ENCODE measurements around the gene COL6A3. TPM values are rescaled to one million over a fixed set of nuclear protein-coding genes. Genes with fewer than 3 reads are reported as not detected.
A peak's percentile ranks its signal among the peaks of the same experiment; 100 is the strongest.

The COL6A3 gene
- polyA plus RNA-seq, 3 donors, result not detected

- peaks cover 0 to 2% (median 0%) of the 10 kb centered on the region in 7 donors for H3K9me3 Mint-ChIP-seq
- no peaks in the 10 kb centered on the region for H3K36me3 ChIP-seq (replicated peaks in 1 of 2; ENCODE audit: control insufficient read depth in 1 of 2, insufficient read depth in 2 of 2, low read length in 2 of 2)
- no peaks in the 10 kb centered on the region for H4K20me1 ChIP-seq (ENCODE audit: insufficient read depth, low read length)
- no peak overlapping the region for H3K9ac ChIP-seq (ENCODE audit: insufficient read depth, low read length, poor library complexity, severe bottlenecking)
- peak; percentile 23 to 44 (median 33) for DNase-seq
- peaks cover 5% of the 10 kb centered on the region for H3K4me1 Mint-ChIP-seq
- intact Hi-C loops (cut with micrococcal nuclease), result loop anchor here (5.0 kb wide), 3 partner anchors 51 to 151 kb away; no protein-coding TSS in a partner anchor
- peak overlapping the region in 1 of 2 donors; percentile 50 for H3K4me3 Mint-ChIP-seq
- peak; percentile 79 for TF ChIP-seq CTCF (IDR thresholded peaks at IDR 0.05)
- no peaks in the 10 kb centered on the region for H3K9me3 ChIP-seq (replicated peaks in 1 of 2; ENCODE audit: control insufficient read depth in 1 of 2, insufficient read depth in 1 of 2, low read length in 2 of 2)
- peaks cover 9 to 26% (median 15%) of the 10 kb centered on the region in 3 donors for H3K27me3 Mint-ChIP-seq (ENCODE audit: low read depth in 3 of 3)
- no peak overlapping the region for H3K4me3 ChIP-seq (replicated peaks in 1 of 3; ENCODE audit: low read depth in 2 of 3, low read length in 3 of 3)
- no peaks in the 10 kb centered on the region for H3K79me2 ChIP-seq (ENCODE audit: insufficient read depth, low read length)
- peak overlapping the region; percentile 48 for H2AFZ ChIP-seq (ENCODE audit: insufficient read depth, low read depth, low read length, poor library complexity, severe bottlenecking)
- no peak overlapping the region for H3K27ac Mint-ChIP-seq
- no peak overlapping the region for H3K4me2 ChIP-seq (replicated peaks; ENCODE audit: extremely low read depth, low read length, poor library complexity, severe bottlenecking)
- H3K4me1 ChIP-seq (ENCODE audit: control insufficient read depth in 1 of 2, insufficient read depth in 2 of 2, low read length in 2 of 2), result peaks cover 0 to 6% of the 10 kb centered on the region in 2 donors
- H3K27me3 ChIP-seq (ENCODE audit: control insufficient read depth in 2 of 2, insufficient read depth in 2 of 2, low read length in 2 of 2), result peaks cover 0 to 3% of the 10 kb centered on the region in 2 donors
- 25% methylated on average over 18 of the region's 23 CpGs for WGBS (ENCODE audit: insufficient coverage)
- no peak overlapping the region for H3K27ac ChIP-seq (ENCODE audit: low read depth in 1 of 2, low read length in 2 of 2)
- H3K36me3 Mint-ChIP-seq, result no peaks in the 10 kb centered on the region
Observed at GRCh38 chr2:237421542-237422116, 7.7 kb upstream of the COL6A3 start.

GRCh38 chr2:237418300-237418699 lies 4.3 kb upstream of the COL6A3 start:
- Mint-ChIP-seq H3K36me3 (no peaks in the 10 kb centered on the region), H3K4me1 (peaks cover 5% of the 10 kb centered on the region), H3K27ac (no peak overlapping the region), H3K9me3 (peaks cover 0 to 2% (median 0%) of the 10 kb centered on the region in 7 donors), H3K4me3 (no peak overlapping the region), H3K27me3 (ENCODE audit: low read depth in 3 of 3) (peaks cover 7 to 27% (median 27%) of the 10 kb centered on the region in 3 donors)
- TF ChIP-seq CTCF (IDR thresholded peaks at IDR 0.05), result no peak
- intact Hi-C loops (cut with micrococcal nuclease), result no loop called here
- Histone ChIP-seq H3K9me3 (replicated peaks in 1 of 2; ENCODE audit: control insufficient read depth in 1 of 2, insufficient read depth in 1 of 2, low read length in 2 of 2) (no peaks in the 10 kb centered on the region), H3K27me3 (ENCODE audit: control insufficient read depth in 2 of 2, insufficient read depth in 2 of 2, low read length in 2 of 2) (peaks cover 0 to 3% of the 10 kb centered on the region in 2 donors), H4K20me1 (ENCODE audit: insufficient read depth, low read length) (no peaks in the 10 kb centered on the region), H3K36me3 (replicated peaks in 1 of 2; ENCODE audit: control insufficient read depth in 1 of 2, insufficient read depth in 2 of 2, low read length in 2 of 2) (no peaks in the 10 kb centered on the region), H3K9ac (ENCODE audit: insufficient read depth, low read length, poor library complexity, severe bottlenecking) (no peak overlapping the region), H3K4me3 (replicated peaks in 1 of 3; ENCODE audit: low read depth in 2 of 3, low read length in 3 of 3) (no peak overlapping the region), H2AFZ (ENCODE audit: insufficient read depth, low read depth, low read length, poor library complexity, severe bottlenecking) (no peak overlapping the region), H3K4me2 (replicated peaks; ENCODE audit: extremely low read depth, low read length, poor library complexity, severe bottlenecking) (no peak overlapping the region), H3K27ac (ENCODE audit: low read depth in 1 of 2, low read length in 2 of 2) (no peak overlapping the region), H3K79me2 (ENCODE audit: insufficient read depth, low read length) (no peaks in the 10 kb centered on the region), H3K4me1 (ENCODE audit: control insufficient read depth in 1 of 2, insufficient read depth in 2 of 2, low read length in 2 of 2) (peaks cover 0 to 6% of the 10 kb centered on the region in 2 donors)
- no peak for DNase-seq
- 91% methylated on average over 3 of the region's 3 CpGs for WGBS (ENCODE audit: insufficient coverage)

Data from CD14-positive monocyte (primary cell).